ENCODE data around the gene VPS16.

Gene VPS16

DNA sequence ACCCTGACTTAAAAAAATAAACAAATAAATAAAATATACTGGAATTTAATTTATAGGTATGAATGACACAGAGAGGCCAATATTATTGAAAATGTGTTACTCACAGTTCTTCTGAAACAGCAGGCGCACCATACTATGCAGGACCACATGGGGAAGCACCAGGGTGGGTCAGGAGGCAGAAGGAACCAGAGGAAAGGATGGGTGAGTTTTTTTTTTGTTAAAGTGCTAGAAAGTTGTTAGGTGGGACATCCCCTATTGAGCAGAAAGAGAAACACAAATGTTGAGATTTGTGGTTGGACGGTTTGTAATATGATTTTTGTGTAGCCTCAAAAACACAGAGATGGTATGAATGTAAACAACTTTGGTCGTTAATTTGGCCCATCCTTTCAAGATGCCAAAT lies 58.7 kb downstream of the VPS16 start:
- no peak for DNase-seq (ENCODE audit: low read depth, low spot score)

DNA sequence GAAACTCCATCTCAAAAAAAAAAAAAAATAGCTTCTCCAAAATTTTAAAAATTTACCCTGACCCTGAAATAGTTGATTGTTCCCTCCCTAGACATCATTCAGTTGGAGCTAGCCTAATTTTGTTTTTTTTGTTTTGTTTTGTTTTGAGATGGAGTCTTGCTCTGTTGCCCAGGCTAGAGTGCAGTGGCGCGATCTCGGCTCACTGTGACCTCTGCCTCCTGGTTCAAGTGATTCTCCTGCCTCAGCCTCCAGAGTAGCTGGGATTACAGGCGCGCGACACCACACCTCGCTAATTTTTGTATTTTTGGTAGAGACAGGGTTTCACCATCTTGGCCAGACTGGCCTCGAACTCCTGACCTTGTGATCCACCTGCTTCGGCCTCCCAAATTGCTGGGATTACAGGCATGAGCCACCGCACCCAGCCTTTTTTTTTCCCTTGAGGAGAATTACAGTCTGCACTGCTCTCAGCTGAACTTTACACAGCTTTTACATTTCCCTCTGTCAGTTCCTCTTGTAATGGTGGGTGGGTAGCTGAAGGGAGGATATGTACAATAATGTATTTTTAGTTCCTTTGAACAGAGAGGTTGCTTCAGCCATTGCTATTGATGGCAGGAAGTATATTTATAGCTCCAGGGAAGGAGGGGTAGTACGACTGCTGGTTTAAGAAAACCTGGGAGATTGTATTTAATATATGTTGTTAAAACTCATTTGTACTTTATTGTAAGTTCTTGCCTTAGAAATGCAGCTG lies 60.5 kb downstream of the VPS16 start:
- DNase-seq (ENCODE audit: low read depth, low spot score), result no peak

DNA sequence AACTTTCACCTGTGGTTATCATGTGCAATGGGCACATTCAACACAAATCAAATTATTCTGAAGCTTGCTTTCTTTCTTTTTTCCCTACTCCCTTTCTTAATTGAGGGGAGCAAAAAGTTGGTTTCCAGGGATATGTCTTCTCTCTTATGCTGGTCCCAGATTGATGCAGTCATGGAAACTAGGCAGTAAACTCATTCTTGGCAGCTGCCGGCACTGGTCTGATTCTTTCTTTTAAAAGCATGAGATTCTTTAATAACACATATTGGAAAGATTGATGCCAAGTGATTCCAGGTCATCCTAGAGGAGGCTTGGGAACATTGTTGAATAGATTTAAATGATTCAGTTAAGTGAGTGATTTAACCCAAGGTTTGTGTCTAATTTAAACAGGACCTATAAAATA lies 61.7 kb downstream of the VPS16 start:
- DNase-seq (ENCODE audit: low read depth, low spot score), result no peak

GRCh38 chr20:2902818-2903217 lies 62.3 kb downstream of the VPS16 start:
- DNase-seq (ENCODE audit: low read depth, low spot score), result no peak

DNA sequence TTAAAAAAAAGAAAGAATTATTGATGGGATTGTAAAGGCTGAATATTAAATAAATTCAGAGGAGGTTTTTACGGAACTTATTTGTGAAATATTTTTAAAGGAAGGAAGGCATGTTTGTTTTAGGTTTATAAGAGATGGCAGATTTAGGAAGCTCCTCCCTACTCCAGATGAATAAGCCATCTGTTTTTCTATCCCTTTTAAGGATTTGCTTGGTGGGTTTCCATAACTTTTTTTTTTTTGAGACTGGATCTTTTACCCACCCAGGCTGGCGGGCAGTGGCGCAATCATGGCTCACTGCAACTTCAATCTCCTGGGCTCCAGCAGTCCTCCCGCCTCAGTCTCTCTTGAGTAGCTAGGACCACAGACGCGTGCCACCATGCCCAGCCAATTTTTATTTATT lies 63.1 kb downstream of the VPS16 start:
- DNase-seq (ENCODE audit: low read depth, low spot score), result no peak

- DNase-seq (ENCODE audit: low read depth, low spot score), result no peak
Measured at GRCh38 chr20:2907519-2907918, 67.0 kb downstream of the VPS16 start.

DNA sequence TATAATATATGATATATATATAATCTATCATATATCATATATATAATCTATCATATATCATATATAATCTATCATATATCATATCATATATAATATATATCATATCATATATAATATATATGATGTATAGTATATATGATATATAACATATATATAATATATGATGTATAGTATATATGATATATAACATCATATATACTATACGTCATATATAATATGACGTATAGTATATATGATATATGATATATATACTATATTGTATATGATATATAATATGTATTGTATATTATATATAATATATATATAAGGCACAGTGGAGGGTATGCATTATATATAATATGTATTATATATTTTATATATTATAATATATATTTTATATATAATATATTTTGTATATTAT lies 69.4 kb downstream of the VPS16 start:
- no peak for DNase-seq (ENCODE audit: low read depth, low spot score)

DNA sequence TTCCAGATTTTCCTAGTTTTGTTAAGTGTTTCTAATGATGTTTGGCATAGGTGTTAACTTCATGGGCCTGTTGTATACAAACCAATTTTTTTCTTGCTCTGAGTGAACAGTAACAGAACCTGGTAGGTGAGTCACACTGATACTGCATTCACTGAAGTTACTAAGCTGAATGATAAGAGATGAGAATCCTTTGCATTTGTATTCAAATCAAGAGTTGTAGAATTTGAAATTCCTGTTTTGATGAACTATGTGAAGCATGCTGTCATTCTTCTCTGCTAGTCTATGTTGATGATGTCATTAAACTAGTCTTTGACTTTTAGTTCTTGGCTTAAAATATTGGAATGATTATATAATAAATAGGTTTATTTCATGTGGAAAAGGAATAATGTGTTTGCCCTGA lies 70.7 kb downstream of the VPS16 start:
- DNase-seq (ENCODE audit: low read depth, low spot score), result no peak

GRCh38 chr20:2914160-2914559 lies 73.6 kb downstream of the VPS16 start:
- DNase-seq (ENCODE audit: low read depth, low spot score), result no peak
